ENCODE data around the gene SKIL. TPM values are rescaled to one million over a fixed set of nuclear protein-coding genes. Genes with fewer than 3 reads are reported as not detected.

Gene SKIL
- total and polyA plus RNA-seq, 3 donors from 2014 or later: 19.1 to 53.6 (median 47.4) TPM

DNA sequence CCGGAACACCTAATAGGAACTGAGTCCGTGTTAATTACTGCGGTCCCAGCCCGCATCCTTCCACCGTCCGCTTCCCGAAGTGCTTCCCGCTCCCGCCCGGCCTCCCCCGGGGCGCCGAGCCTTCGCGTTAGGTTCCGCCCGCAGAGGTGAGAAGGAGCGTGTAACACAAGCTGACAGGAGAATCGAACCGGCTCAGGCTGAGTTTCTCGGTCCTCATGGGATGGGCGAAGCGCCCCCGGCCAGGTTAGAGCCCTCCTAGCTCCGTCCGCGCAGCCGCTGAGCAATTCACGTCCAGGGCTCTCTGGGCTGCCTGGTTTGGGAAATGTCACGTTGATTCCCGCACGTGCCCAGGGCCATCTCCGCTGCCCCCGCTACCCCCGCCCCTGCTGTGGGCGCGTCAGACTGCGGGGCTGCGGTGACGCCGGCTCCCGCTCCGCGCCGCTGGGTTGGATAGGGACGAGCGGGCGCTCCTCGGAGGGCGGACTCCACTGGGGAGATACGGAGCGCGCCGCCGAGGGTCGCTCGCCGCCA is 62.1 kb downstream of the SKIL start:
- Histone ChIP-seq H3K36me3 (ENCODE audit: low read depth, missing control alignments) (no peaks in the 10 kb centered on the region), H3K27me3 (no peaks in the 10 kb centered on the region), H3K4me3 (peak overlapping the region; percentile 80 to 94), H3K27ac (peak overlapping the region; percentile 89 to 94), H3K4me1 (peaks cover 15% of the 10 kb centered on the region), H3K9me3 (no peaks in the 10 kb centered on the region)
- 0 to 1% methylated on average over 18 to 52 of the region's 58 CpGs for WGBS, 2 donors
- intact Hi-C loops (cut with DNase I; ENCODE audit: low total_unique reads): loop anchor here (10.0 kb wide), 1 partner anchor 395 kb away; no protein-coding TSS in a partner anchor
- TF ChIP-seq, protein P1, sequence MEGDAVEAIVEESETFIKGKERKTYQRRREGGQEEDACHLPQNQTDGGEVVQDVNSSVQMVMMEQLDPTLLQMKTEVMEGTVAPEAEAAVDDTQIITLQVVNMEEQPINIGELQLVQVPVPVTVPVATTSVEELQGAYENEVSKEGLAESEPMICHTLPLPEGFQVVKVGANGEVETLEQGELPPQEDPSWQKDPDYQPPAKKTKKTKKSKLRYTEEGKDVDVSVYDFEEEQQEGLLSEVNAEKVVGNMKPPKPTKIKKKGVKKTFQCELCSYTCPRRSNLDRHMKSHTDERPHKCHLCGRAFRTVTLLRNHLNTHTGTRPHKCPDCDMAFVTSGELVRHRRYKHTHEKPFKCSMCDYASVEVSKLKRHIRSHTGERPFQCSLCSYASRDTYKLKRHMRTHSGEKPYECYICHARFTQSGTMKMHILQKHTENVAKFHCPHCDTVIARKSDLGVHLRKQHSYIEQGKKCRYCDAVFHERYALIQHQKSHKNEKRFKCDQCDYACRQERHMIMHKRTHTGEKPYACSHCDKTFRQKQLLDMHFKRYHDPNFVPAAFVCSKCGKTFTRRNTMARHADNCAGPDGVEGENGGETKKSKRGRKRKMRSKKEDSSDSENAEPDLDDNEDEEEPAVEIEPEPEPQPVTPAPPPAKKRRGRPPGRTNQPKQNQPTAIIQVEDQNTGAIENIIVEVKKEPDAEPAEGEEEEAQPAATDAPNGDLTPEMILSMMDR (IDR thresholded peaks at IDR 0.05): no peak
- no peak for TF ChIP-seq POLR2A (IDR thresholded peaks at IDR 0.05)
- DNase-seq: peak; percentile 62

DNA sequence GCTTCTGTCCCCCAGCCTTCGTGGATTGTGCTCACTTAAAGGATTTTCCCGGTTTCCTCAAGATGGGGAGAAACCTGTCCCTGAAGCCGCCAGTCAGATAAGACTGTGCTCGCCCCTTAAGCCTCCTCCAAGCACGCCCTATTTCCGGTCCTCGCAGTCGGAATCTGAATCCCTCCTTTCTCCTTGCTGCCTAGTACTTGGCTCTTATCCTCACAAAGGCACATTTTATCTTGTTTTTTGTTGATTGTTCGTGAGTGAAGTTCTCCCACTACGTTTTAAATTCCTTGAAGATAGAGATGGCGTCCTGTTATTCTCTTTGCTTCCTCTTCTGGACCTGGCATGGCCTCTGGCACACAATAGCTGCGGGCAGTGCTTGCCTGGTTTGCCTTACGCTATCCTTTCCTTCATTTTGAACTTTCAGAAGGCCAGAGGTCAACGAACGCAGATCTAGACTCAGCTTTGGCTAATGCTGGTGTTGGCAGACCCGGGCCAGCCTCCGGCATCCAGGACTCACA is 62.8 kb downstream of the SKIL start:
- 8 to 9% methylated on average over 17 of the region's 17 CpGs for WGBS, 2 donors
- intact Hi-C loops (cut with DNase I; ENCODE audit: low total_unique reads): loop anchor here (10.0 kb wide), 1 partner anchor 394 kb away; no protein-coding TSS in a partner anchor

GRCh38 chr3:170421111-170421641 is 63.7 kb downstream of the SKIL start:
- DNase-seq: peak; percentile 83
- 14% methylated on average over 10 to 12 of the region's 12 CpGs for WGBS, 2 donors
- TF ChIP-seq, protein P1 (IDR thresholded peaks at IDR 0.05): no peak
- Histone ChIP-seq H3K36me3 (ENCODE audit: low read depth, missing control alignments) (no peaks in the 10 kb centered on the region), H3K9me3 (no peaks in the 10 kb centered on the region), H3K27me3 (no peaks in the 10 kb centered on the region), H3K4me1 (peaks cover 17% of the 10 kb centered on the region), H3K27ac (peak overlapping the region; percentile 89 to 94), H3K4me3 (peak overlapping the region; percentile 80 to 94)
- intact Hi-C loops (cut with DNase I; ENCODE audit: low total_unique reads): loop anchor here (10.0 kb wide), 1 partner anchor 394 kb away; no protein-coding TSS in a partner anchor

More for the DNA sequence above, 62.8 kb downstream of the SKIL start:
- DNase-seq: peak; percentile 53
- H3K36me3 ChIP-seq (ENCODE audit: low read depth, missing control alignments): no peaks in the 10 kb centered on the region
- H3K4me3 ChIP-seq: peak overlapping the region; percentile 80 to 94
- no peaks in the 10 kb centered on the region for H3K9me3 ChIP-seq
- peaks cover 15% of the 10 kb centered on the region for H3K4me1 ChIP-seq
- H3K27ac ChIP-seq: peak overlapping the region; percentile 89 to 94
- no peaks in the 10 kb centered on the region for H3K27me3 ChIP-seq
- TF ChIP-seq, protein P1 (IDR thresholded peaks at IDR 0.05): no peak
- no peak for TF ChIP-seq POLR2A (IDR thresholded peaks at IDR 0.05)

GRCh38 chr3:170421758-170422157 is 64.2 kb downstream of the SKIL start:
- Histone ChIP-seq H3K4me3 (peak overlapping the region; percentile 80 to 94), H3K9me3 (no peaks in the 10 kb centered on the region), H3K27ac (peak overlapping the region; percentile 89 to 94), H3K36me3 (ENCODE audit: low read depth, missing control alignments) (no peaks in the 10 kb centered on the region), H3K27me3 (no peaks in the 10 kb centered on the region), H3K4me1 (peaks cover 20% of the 10 kb centered on the region)
- no peak for DNase-seq
- no peak for TF ChIP-seq POLR2A (IDR thresholded peaks at IDR 0.05)
- TF ChIP-seq, protein P1 (IDR thresholded peaks at IDR 0.05): no peak
- intact Hi-C loops (cut with DNase I; ENCODE audit: low total_unique reads): loop anchor here (10.0 kb wide), 1 partner anchor 393 kb away; no protein-coding TSS in a partner anchor
- WGBS, 2 donors: 41 to 55% methylated on average over 2 of the region's 2 CpGs
